GM18526 (cell line): ENCODE data around the gene MICAL3.

Source experiments
- POLR2A ChIP-seq: IDR thresholded peaks from 3 replicates; pipeline ENCODE4 v1.6.1; 2011; ENCODE audit not compliant: insufficient read length; ENCODE audit errors: extremely low read depth

MICAL3 gene

DNA sequence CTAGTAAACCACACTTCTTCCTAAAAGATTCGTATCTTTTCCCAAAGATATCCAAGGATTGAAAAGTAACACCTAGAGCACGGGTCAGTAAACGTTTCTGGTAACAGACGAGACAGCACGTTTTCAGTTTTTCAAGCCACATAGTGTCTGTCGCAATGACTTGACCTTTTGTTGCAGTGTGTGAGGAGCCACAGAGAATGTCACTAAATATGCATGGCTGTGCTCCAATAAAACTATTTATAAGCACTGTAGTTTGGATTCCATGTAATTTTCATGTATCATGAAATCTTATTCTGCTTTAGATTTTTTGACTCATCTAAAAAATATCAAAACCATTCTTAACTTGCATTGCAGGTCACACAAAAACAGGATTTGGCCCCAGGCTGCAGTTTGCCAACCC lies 18.3 kb upstream of the MICAL3 start:
- TF ChIP-seq POLR2A, result no peak

DNA sequence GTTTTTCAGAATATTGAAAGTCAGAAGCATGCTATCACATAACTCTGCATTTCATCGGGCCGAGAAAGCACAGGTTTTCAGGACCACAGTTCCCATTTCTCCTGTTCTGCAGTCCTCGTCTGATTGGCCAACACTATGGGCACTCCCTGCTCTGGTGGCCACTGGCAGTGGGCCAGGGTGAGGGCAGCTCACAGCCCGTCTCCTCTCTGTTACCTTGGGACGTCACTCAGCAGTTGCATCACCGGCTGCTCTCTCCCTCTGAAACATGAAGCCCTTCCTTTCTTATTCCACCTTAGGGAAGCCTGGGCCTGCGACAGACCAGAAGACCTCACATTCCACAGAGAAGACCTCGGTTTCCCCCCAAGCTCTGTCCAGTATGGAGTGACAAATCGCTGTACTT lies 11.4 kb upstream of the MICAL3 start:
- TF ChIP-seq POLR2A, result no peak

DNA sequence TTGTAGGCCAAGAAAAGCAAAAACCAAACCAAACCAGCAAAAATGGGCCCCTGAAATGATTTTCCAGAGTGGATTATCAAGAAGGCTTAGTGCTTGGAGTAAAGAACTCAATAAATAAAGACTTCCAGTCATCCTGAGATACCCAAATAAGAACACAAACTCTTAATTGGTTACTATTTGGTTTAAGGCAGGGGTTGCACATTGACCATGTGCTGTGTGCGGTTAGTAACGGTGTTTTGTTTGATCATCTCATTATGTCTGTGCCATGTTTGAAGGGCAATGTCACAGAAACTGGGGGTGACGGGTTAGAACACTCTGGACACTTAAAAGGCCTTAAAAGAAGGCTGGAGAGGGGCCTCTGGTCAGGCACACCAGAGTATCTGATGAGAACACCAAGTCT lies 9.7 kb upstream of the MICAL3 start:
- TF ChIP-seq POLR2A, result no peak

DNA sequence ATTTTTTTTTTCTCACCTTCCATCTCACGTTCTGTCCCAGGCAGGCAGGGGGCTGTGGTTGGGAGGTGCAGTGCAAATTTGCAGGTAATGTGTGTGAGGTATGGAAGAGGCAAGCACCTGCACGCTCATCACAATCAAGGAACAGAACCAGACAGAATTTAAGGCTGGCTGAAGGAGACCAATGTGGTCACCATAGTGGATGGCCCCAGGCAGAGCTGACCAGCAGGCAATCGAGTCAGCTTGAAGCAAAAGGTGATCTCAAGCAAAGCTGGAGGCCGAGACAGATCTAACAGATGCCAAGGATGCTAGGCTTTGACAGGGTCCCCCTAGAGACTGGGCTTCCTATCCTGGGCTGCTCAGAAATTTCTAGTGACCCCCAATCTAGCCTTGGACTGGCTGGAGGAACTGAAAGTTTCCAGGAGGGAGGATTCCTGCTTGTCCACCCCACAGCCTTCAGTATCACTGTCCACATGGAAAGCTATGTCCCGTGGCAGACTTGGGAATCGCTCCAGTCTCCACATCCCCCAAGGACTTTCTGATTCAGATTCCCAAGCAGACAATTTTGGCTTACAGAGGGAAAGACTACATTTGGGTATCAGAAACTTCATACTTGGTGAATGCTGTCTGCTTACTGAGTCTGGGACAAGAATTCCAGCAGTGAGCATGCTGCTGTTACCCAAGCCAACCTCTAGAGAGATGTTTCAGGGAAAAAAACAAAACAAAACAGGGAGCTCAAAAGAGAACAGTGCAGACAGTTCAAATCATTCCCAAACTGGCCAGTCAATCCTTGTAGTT lies 9.0 kb upstream of the MICAL3 start:
- no peak for TF ChIP-seq POLR2A

DNA sequence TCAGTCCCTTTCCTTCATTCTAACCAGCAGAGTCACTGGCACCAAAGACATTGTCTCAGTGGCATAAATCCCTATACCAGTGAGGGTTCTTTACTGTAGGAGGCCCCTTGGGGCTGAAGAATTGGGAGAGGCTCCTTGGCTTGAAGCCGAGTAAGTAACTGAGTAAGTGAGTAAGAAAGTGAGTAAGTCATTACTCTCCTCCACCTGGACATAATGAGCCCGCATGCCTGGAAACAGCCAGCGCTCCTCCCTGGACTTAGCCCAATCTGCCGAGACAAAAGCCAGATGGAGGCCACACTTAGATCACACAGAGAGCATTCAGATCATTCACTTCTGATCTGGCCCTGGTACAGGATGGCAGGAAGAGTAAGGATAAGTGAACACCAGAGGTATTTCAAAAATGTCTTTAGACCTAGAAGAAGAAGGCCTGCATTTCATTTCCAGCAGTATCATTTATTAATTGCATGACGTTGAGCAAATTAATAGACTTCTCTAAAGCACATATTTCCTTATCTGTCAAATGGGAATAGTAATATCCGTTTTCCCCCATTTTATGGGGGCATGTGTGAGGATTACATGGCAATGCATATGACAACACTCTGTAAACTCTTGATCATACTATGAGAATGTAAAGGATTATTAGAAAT lies 8.2 kb upstream of the MICAL3 start:
- TF ChIP-seq POLR2A, result no peak

DNA sequence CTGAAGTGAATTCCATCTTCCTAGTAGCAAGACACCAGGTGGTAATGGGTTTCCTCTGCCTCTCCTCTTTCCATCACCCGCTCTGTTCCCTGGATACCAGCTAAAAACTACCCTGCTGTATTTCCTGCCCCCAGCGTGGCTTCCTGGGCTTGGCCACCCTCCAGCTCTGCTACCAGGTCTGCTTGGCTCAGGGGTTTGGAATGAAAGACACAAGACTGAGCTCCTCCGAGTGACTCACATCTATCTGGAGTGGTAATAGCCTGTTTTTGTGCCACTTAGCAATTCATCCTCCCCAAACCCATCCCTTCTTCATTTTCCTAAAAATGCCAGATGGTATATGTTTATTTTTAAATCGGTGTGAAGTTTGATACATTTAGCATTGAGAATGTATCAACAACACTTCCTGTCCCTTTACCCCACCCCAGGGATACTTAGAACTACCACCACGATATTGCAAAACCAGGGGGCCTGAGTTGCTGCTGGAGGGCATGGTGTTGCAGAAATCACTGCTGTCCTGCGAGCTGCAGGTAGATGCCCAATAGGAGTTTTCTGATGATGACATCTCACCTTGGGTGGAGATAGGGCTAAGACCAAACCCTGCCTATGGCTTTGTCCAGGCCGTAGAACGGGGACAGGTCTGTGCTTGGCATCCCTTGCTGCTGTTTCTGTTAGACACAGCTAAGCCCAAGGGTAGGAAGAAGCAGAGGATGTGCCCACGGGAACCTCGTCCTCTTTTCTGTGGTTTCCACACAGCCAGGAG lies 7.5 kb upstream of the MICAL3 start:
- no peak for TF ChIP-seq POLR2A

DNA sequence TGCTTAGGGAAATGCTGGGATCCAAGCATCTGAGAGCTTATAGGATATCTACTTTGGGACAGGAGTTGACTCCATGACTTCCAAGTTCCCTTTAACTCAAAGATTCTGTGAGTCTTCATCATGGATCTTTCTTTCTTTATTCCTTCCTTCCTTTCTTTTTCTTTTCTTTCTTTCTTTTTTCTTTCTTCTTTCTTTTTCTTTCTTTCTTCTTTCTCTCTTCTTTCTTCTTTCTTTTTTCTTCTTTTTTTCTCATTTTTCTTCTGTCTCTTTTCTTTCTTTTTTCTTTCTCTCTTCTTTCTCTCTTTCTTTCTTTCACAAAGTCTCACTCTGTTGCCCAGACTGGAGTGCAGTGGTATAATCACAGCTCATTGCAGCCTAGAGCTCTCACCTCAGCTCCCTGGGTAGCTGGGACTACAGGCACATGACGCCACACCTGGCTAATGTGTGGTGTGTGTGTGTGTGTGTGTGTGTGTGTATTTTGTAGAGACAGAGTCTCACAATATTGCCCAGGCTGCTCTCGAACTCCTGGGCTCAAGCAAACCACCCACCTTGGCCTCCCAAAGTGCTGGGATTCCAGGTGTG lies 5.4 kb upstream of the MICAL3 start:
- TF ChIP-seq POLR2A, result no peak

DNA sequence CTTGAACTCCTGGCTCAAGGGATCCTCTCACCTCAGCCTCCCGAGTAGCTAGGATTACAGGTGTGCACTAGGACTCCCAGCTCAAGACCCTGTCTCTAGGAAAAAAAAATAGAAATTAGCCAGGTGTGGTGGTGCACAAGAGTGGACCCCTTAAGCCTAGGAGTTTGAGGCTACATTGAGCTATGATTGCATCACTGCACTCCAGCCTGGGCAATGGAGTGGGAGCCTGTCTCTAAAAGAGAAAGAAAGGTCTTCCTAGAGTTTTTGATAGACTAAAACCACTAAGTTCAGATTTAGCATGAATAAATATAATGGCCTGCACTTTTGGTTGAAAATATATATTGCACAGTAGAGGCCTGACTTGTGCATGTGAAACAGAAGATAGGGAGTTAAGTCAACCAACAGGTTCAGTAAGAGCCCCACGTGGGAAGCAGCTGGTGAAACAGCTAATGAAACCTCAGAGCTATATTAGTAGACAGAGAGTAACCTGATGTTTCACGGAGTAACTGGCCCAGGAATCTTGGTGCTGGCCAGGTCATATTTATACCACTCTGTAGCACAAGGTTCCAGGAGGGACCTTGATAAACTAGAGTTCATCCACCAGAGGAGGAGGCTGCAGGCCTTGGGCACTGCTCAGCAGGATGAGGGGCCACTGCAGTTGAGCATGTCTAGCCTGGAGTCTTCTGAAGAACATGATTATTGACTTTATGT lies 4.6 kb upstream of the MICAL3 start:
- TF ChIP-seq POLR2A, result no peak

DNA sequence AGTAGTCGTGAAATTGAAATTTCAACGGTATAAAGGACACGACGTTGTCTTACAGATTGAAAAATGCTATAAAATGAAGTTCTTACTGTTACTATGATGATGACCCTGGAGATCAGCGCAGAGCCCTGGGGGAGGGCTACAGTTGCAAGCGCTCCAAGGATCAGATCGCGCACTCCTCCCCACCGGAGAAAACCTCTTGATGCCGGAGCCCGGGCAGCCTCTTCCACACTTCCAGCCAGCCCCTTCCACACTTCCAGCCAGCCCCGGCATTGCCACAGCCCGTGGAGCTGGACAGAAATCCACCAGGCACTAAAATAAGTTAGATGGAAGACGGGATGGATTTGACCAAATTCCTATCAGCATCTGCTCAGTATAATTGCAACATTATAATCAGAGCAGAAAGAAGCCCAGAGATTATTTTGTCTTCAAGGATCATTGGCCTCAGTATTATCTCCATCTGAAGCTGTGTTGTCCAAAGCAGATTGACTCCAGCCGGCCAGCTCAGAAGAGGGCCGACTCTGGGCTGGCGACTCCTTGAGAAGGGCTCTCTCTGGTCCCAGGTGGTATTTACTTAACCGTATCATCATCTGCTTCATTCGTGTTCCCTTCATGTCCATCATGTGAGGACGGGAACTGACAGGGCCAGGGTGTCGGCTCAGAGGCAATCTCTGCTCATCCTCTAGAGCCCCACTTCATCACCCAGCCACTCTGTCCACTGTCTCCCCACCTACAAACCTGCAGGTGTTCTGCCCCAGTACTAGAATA lies 777 bp upstream of the MICAL3 start:
- TF ChIP-seq POLR2A, result no peak

DNA sequence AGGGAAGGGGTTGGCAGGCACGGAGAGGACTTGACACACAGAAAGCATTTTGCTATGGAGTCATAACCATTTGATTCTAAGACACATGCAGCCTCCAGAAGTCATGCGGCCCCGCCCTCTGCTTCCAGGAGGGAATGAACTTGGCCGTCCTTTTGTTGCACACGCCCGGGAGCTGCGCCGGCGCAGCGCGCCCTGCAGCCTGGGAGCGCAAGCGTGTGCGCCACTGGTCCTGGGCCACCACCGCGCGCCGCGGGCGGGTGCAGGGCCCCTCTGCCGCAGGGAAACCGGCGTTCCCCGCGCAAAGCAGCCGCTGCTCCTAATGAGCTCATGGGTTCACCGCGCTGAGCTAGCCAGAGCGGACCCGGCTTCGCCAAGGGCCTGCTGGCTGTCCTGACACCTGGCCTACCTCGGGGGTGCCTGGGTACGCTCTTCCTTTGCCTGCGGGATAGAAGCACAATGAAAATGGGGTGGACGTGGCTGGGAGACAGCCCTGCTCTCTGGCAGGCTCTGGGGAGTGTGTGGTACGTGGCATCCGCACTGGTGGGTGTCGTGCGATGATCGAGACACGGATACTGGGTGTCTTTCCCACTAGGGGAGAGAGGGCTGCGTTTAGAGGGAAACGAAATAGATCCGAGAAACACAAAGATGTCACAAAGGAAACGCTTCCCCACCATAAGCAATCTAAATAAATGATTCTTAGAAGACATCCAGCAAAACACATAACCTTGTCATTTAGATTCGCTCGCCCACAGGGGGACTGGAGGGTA lies 669 bp downstream of the MICAL3 start:
- no peak for TF ChIP-seq POLR2A

DNA sequence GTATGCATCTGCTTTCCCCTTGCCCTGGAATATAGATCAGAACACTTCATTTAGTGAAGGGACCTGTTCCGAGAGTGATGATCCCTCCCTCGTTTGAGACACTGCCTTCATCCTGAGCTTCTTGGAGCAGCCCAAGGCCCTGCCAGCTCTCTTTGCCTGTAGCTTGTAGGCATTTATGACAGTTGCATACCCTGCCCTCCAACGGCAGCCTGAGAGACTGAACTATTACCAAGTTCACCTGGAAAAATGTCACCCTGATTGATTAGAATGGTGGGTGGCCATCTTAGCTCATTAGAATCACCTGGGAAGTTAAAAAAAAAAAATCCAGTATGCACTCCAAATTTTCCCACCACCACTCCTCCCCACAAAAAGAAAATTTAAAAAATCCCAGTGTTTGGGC lies 1.5 kb downstream of the MICAL3 start:
- no peak for TF ChIP-seq POLR2A

DNA sequence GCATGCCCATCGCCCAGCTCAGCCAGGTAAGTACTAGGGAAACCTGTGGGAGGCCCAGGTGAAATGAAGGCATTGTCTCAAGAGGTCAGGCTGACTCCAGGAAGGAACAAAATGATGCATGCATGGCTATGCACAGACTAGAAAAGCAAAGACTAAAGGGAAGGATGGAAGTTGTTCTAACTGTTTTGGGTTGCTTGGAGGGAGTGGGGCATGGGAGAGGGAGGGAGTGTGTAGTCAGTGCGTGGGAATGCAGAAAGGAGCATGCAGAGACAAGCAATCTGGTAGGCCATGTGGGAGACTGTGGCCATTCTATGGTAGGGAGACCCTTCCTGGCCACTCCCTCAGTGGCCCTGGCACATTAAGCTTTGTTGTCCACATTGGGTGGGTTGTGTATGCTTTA lies 2.9 kb downstream of the MICAL3 start:
- TF ChIP-seq POLR2A, result no peak

DNA sequence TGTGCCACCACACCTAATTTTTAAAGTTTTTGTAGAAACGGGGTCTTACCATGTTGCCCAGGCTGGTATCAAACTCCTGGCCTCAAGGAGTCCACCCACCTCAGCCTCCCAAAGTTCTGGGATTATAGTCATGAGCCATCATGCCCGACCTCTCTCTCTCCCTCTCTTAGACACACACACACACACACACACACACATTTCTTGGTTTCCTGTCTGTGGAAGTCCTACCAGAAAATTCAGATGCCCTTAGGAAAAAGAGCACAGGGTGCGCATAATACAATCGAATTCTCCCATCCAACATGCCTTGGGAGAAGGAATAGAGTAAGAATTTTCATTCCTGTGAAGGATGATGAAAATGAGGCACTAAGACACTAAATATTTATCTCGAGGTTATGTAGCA lies 10.4 kb downstream of the MICAL3 start:
- TF ChIP-seq POLR2A, result no peak

DNA sequence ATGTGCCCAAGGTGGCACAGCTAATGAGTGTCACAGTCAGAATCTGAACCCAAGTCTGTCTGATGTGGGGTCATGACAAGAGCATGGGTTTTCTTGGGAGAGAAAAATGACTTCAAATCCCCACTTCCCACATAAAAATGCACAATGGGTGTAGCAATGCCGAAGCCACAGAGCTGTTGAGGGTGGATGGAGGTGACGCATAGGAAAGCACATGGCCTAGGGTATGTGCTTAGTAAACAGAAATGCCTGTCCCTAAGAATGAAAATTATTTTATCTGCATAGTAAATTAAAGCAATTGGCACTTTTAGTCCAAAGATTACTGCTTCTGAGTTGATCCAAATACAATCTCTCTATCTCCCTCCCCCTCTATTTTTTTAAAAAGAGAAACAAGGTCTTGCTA lies 10.9 kb downstream of the MICAL3 start:
- TF ChIP-seq POLR2A, result no peak
